OCI-LY7 (cell line): ENCODE data around the gene GAS7.

Source experiments
- CTCF ChIP-seq: fragments of 200-600 bp; sonication (generic); conservative IDR thresholded peaks from 2 replicates; pipeline ENCODE4 v1.5.1; 2014; ENCODE audit warnings: mild to moderate bottlenecking, antibody characterized with exemption, low read length, moderate library complexity, mixed read lengths
- EZH2phosphoT487 ChIP-seq: fragments of 200-600 bp; sonication (generic); IDR thresholded peaks from 2 replicates; pipeline ENCODE4 v1.6.1; 2018; ENCODE audit warnings: low read depth, borderline replicate concordance, mild to moderate bottlenecking, mixed run types, antibody characterized with exemption, low read length, moderate library complexity, mixed read lengths

- TF ChIP-seq CTCF, result no peak
- no peak for TF ChIP-seq EZH2phosphoT487
These were observed 122.5 kb downstream of the GAS7 start for GRCh38 chr17:10075919-10076318.
